Fibroblast of peridontal ligament (primary cell): ENCODE results near the gene LRP1B.
"Not testable (repeated sequence)": the region's sequence is repeated elsewhere in the genome, so short reads cannot be mapped to it uniquely, and the experiment has no call there.

ENCODE experiments used
- DNase-seq: peaks from one replicate; pipeline ENCODE4 v3.0.0-alpha.2; 2010; ENCODE audit errors: extremely low read depth

The LRP1B gene

DNA sequence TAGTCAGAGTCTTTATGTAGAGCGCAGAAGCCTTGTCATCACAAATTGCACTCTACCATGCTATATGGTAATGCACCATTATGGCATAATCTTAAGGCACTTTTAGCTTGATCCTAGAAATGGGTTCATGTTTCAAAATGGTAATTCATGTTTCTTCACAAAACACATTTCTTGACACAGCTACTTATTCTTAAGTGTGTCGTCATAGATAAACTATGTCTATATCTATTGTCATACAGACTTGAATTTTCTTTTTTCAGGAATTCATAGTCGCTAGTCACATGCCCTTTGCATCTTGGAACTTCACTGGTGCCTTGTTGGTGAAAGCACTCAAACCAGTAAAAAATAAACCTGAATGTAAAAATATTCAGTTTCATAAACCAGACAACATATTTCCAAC lies 1578.2 kb downstream of the LRP1B start:
- DNase-seq = no peak

GRCh38 chr2:140551287-140551686 lies 1579.5 kb downstream of the LRP1B start:
- no peak for DNase-seq

GRCh38 chr2:140550821-140551220 lies 1580.0 kb downstream of the LRP1B start:
- DNase-seq = no peak

DNA sequence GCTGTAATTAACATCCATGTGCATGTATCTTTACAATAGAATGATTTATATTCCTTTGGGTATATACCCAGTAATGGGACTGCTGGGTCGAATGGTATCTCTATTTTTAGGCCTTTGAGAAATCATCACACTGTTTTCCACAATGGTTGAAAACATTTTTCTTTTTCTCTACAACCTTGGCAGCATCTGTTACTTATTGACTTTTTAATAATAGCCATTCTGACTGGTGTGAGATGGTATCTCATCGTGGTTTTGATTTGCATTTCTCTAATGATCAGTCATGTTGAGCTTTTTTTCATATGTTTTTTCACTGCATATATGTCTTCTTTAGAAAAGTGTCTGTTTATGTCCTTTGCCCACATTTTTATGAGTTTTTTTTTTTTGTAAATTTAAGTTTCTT lies 1586.0 kb downstream of the LRP1B start:
- not testable (repeated sequence) for DNase-seq

DNA sequence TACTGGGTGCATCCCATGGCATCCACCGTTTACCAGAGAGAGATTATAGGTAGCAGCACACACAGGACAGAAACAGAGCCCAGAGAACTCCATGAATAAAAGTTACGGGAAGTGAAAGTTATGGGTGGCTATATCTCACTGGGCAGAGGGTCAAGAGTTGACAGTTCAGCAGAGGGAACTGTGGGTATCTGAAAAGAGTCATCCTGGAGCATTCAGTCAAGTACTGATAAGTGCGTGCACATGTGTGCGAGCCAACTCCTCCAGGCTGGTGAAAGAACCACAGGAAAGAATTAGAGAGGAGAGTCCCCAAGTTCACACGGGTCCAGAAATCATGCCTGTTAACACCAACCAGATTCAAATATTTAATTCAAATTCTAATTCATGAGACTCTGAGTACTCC lies 1588.2 kb downstream of the LRP1B start:
- DNase-seq = no peak

GRCh38 chr2:140539242-140539875 lies 1591.5 kb downstream of the LRP1B start:
- DNase-seq = peak; percentile 39

GRCh38 chr2:140529706-140530105 lies 1601.1 kb downstream of the LRP1B start:
- peak; percentile 24 for DNase-seq

- no peak for DNase-seq
Measured at GRCh38 chr2:140528982-140529381, 1601.8 kb downstream of the LRP1B start.

- no peak for DNase-seq
Measured at GRCh38 chr2:140526575-140526974, 1604.2 kb downstream of the LRP1B start.

DNA sequence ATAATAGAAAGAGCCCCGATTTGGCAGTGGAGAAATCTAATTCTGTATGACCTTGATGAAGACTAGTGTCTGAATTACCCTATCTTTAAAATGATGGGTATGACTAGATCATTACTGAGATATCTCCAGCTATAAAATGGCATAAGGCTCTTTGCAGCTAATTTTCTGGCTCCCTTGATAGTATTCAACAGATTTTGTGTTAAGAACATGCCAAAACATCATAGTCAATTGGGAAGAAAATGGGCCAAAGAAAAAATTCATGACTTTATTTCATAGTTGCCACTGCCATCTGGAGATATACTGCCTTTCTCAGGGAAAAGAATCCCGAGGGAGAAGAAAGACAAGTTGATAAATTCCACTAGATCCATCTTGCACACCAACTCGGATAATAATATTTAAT lies 1618.7 kb downstream of the LRP1B start:
- no peak for DNase-seq

- DNase-seq = no peak
Measured at GRCh38 chr2:140509765-140510164, 1621.1 kb downstream of the LRP1B start.

DNA sequence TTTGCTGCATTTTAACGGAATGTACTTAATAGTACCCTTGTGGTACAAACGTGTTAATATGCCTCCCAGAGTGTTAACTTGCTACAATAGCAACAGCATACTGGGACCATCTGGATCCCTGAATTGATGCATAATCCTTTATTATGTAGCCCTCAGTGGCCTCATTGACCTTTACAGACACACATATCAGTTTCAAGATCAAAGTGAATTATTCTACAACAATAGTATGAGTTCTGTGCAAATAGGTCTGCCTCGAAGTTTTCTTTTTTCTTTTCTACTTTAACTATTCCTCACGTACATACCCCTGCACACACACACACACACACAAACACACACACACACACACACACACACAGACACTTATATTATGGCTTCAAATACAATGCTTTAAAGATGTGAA lies 1622.1 kb downstream of the LRP1B start:
- DNase-seq = no peak

- peak; percentile 85 for DNase-seq
Measured at GRCh38 chr2:140506606-140507005, 1624.2 kb downstream of the LRP1B start.

DNA sequence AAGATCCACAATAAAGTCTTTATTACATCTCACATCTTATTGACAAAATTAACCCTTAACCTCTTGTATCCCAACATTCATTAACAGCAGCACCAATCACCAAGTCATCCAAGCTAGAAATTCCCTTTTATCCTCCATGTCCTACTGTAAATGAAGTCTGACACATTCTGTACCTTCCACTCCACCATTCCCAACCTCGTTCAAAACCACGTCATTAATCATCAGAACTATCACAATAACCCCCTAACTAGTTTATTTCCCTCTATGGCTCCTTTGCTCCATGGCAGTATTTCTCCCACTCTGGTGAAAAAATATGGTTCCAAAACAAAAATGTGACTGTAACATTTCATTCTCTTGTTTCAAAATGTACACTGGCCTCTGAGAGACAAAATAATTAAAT lies 1626.2 kb downstream of the LRP1B start:
- DNase-seq = no peak

- peak; percentile 96 for DNase-seq
Measured at GRCh38 chr2:140502951-140503630, 1627.7 kb downstream of the LRP1B start.

GRCh38 chr2:140498360-140498759 lies 1632.5 kb downstream of the LRP1B start:
- no peak for DNase-seq

GRCh38 chr2:140496714-140497113 lies 1634.1 kb downstream of the LRP1B start:
- DNase-seq = no peak

- no peak for DNase-seq
Measured at GRCh38 chr2:140491876-140492275, 1638.9 kb downstream of the LRP1B start.

GRCh38 chr2:140489193-140489592 lies 1641.6 kb downstream of the LRP1B start:
- DNase-seq = no peak

- peak; percentile 58 for DNase-seq
Measured at GRCh38 chr2:140481136-140481535, 1649.7 kb downstream of the LRP1B start.

- no peak for DNase-seq
Measured at GRCh38 chr2:140473851-140474250, 1657.0 kb downstream of the LRP1B start.

DNA sequence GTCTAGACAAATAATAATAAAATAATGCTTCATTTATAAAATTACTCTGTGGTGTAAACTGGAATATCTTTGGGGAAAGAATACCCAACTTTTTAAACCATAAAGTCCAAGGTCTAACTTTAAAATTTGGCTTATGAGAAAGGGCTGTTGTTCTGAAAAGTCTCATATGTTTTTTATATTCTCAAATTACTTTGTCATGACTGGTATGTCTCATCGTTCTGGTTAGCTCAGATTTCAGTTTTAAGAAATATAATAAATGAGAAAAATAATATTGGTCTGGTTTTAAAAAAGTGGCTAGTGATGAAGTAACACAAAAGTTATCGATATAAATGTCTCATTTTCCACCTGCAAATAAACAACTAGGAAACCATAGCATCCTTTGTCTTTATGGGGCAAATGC lies 1658.1 kb downstream of the LRP1B start:
- DNase-seq = peak; percentile 51

DNA sequence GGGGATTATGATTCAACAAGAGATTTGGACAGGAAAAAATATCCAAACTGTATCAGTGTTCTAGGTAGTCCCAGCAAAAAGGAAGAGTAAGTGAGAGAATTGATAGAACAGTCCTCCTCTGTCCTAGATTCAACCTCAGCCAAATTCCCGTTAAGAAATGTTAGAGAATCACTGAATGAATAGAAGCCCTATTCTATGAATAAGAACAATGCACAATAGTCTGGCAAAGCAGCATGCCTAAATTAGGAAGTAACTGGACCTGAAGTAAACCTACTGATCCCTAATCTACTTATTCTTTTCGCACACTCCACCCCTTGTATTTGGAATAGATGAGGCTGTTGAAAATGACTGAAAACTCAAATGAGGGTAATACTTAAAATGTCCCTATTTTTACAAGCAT lies 1665.5 kb downstream of the LRP1B start:
- DNase-seq = no peak

DNA sequence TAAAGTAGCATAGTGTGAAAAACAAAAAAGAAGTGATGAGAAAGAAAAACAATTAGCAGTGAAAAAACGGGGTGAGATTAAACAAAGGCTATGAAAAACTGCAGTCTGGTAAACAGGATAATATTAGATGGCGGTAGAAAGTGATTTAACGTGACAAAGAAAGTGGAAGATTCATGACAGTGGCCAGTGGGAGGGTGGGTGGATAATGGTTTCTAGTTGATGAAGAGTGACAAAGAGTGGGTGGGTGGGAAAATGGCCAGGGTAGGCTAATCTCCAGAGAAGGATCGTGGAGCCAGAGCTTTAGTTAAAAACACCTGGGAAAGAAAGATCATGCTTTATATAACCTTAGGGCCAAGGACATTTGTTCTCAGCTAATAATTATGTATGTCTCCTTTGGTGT lies 1667.8 kb downstream of the LRP1B start:
- DNase-seq = no peak
